Thyroid gland (tissue), 4 donors: ENCODE measurements around the gene RALGPS2. TPM values are rescaled to one million over a fixed set of nuclear protein-coding genes. Genes with fewer than 3 reads are reported as not detected.
"Not testable (repeated sequence)": the region's sequence is repeated elsewhere in the genome, so short reads cannot be mapped to it uniquely, and the experiment has no call there.

Experiments
- DNase-seq, 2 donors: peaks; one replicate each; pipeline ENCODE4 v3.0.0-alpha.2; 2019
- H3K27ac ChIP-seq, 3 donors: fragments of 200-600 bp; sonication (generic); 1 replicate in 2 of 3; 2 replicates in 1 of 3; pipeline ENCODE4 v1.5.1; 2016 to 2019; ENCODE audit warnings: mild to moderate bottlenecking in 1 of 3, moderate library complexity in 1 of 3
- H3K27me3 ChIP-seq: fragments of 200-600 bp; sonication (generic); one replicate; pipeline ENCODE4 v1.5.1; 2019
- H3K36me3 ChIP-seq, 2 donors: fragments of 200-600 bp; sonication (generic); one replicate each; pipeline ENCODE4 v1.5.1; 2016 to 2019
- H3K4me1 ChIP-seq, 2 donors: fragments of 200-600 bp; sonication (generic); one replicate each; pipeline ENCODE4 v1.5.1; 2017 to 2019
- H3K4me3 ChIP-seq, 3 donors: fragments of 200-600 bp; sonication (generic); replicated peaks in 1 of 3; 1 replicate in 2 of 3; 2 replicates in 1 of 3; pipeline ENCODE4 v1.5.1; 2016; ENCODE audit warnings: mild to moderate bottlenecking in 1 of 3
- H3K9me3 ChIP-seq: fragments of 200-600 bp; sonication (generic); one replicate; pipeline ENCODE4 v1.5.1; 2017
- CTCF ChIP-seq, 6 experiments: fragments of 200-600 bp in 3 of 6; fragments of 450-650 bp in 3 of 6; sonication (generic) in 3 of 6; IDR thresholded peaks; one replicate each; pipeline ENCODE4 v1.5.1; 2016 to 2019; ENCODE audit warnings: antibody characterized with exemption in 6 of 6, mild to moderate bottlenecking in 2 of 6, inconsistent platforms in 1 of 6, moderate library complexity in 1 of 6
- POLR2A ChIP-seq, 2 donors: fragments of 450-650 bp; IDR thresholded peaks; one replicate each; pipeline ENCODE4 v1.6.1; 2017; ENCODE audit warnings: antibody characterized with exemption in 2 of 2, mild to moderate bottlenecking in 2 of 2, moderate library complexity in 1 of 2
- WGBS, 2 donors: methylation state at CpG; one replicate each; pipeline ENCODE4 v1.1.5; 2017; 5-methylcytosine and 5-hydroxymethylcytosine counted together
- intact Hi-C: fragments of 100-400 bp; cut with DNase I; formaldehyde crosslinking; loops from one replicate; pipeline ENCODE4 v1.15.1; 2023
- total RNA-seq, 4 donors: library from RNA; depleted of rRNA; stranded (reverse); fragments of >200 nt; gene quantifications; one replicate each; pipeline ENCODE4 v1.2.3, GENCODE V29; 2016

The RALGPS2 gene
- total RNA-seq, 4 donors from 2014 or later: 15.3 to 31.4 (median 17.7) TPM

- intact Hi-C loops: no loop called here
These were observed 15.4 kb downstream of the RALGPS2 start for GRCh38 chr1:178740491-178740890.

GRCh38 chr1:178740924-178741323 is 15.9 kb downstream of the RALGPS2 start:
- H3K4me1 ChIP-seq: peaks cover 0 to 11% of the 10 kb centered on the region in 2 donors
- no peak overlapping the region for H3K27ac ChIP-seq
- 96 to 98% methylated on average over 1 of the region's 1 CpG for WGBS, 2 donors
- H3K4me3 ChIP-seq: no peak overlapping the region
- TF ChIP-seq POLR2A (IDR thresholded peaks at IDR 0.05): no peak
- no peak for TF ChIP-seq CTCF (IDR thresholded peaks at IDR 0.05)
- H3K27me3 ChIP-seq: no peaks in the 10 kb centered on the region
- H3K36me3 ChIP-seq: no peaks in the 10 kb centered on the region
- no peak for DNase-seq
- no peaks in the 10 kb centered on the region for H3K9me3 ChIP-seq
- intact Hi-C loops: no loop called here

More at GRCh38 chr1:178740491-178740890, 15.4 kb downstream of the RALGPS2 start:
- 93 to 95% methylated on average over 1 of the region's 1 CpG for WGBS, 2 donors
- Histone ChIP-seq H3K36me3 (no peaks in the 10 kb centered on the region), H3K9me3 (no peaks in the 10 kb centered on the region), H3K4me3 (no peak overlapping the region), H3K4me1 (peaks cover 0 to 11% of the 10 kb centered on the region in 2 donors), H3K27ac (no peak overlapping the region), H3K27me3 (no peaks in the 10 kb centered on the region)
- no peak for DNase-seq
- TF ChIP-seq POLR2A (IDR thresholded peaks at IDR 0.05): no peak
- TF ChIP-seq CTCF (IDR thresholded peaks at IDR 0.05): no peak

- intact Hi-C loops: no loop called here
These were observed 18.8 kb downstream of the RALGPS2 start for GRCh38 chr1:178743801-178744200.

GRCh38 chr1:178745260-178745659 is 20.2 kb downstream of the RALGPS2 start:
- Histone ChIP-seq H3K9me3 (no peaks in the 10 kb centered on the region), H3K36me3 (no peaks in the 10 kb centered on the region), H3K27me3 (no peaks in the 10 kb centered on the region), H3K4me3 (no peak overlapping the region), H3K27ac (no peak overlapping the region), H3K4me1 (no peaks in the 10 kb centered on the region)
- WGBS, 2 donors: 78 to 93% methylated on average over 2 of the region's 2 CpGs
- DNase-seq: no peak
- intact Hi-C loops: no loop called here
- TF ChIP-seq CTCF (IDR thresholded peaks at IDR 0.05): no peak
- TF ChIP-seq POLR2A (IDR thresholded peaks at IDR 0.05): no peak

More at GRCh38 chr1:178743801-178744200, 18.8 kb downstream of the RALGPS2 start:
- no peaks in the 10 kb centered on the region for H3K27me3 ChIP-seq
- peaks cover 0 to 11% of the 10 kb centered on the region in 2 donors for H3K4me1 ChIP-seq
- 65 to 67% methylated on average over 2 of the region's 2 CpGs for WGBS, 2 donors
- no peaks in the 10 kb centered on the region for H3K36me3 ChIP-seq
- no peak for DNase-seq
- no peak overlapping the region for H3K4me3 ChIP-seq
- no peak for TF ChIP-seq POLR2A (IDR thresholded peaks at IDR 0.05)
- no peak for TF ChIP-seq CTCF (IDR thresholded peaks at IDR 0.05)
- no peak overlapping the region for H3K27ac ChIP-seq
- no peaks in the 10 kb centered on the region for H3K9me3 ChIP-seq

GRCh38 chr1:178746345-178746744 is 21.3 kb downstream of the RALGPS2 start:
- Histone ChIP-seq H3K4me3 (no peak overlapping the region), H3K4me1 (no peaks in the 10 kb centered on the region), H3K36me3 (no peaks in the 10 kb centered on the region), H3K9me3 (no peaks in the 10 kb centered on the region), H3K27ac (no peak overlapping the region), H3K27me3 (no peaks in the 10 kb centered on the region)
- intact Hi-C loops: no loop called here
- no peak for DNase-seq
- 93% methylated on average over 2 of the region's 2 CpGs for WGBS, 2 donors
- TF ChIP-seq POLR2A (IDR thresholded peaks at IDR 0.05) (no peak), CTCF (IDR thresholded peaks at IDR 0.05) (no peak)

- intact Hi-C loops, H3K4me1 ChIP-seq: not testable (repeated sequence)
- WGBS, 2 donors: 92 to 99% methylated on average over 3 of the region's 3 CpGs
These were observed 22.3 kb downstream of the RALGPS2 start for GRCh38 chr1:178747361-178747760.

More at GRCh38 chr1:178747361-178747760, 22.3 kb downstream of the RALGPS2 start:
- H3K9me3 ChIP-seq, H3K27me3 ChIP-seq, H3K4me3 ChIP-seq, H3K27ac ChIP-seq, H3K36me3 ChIP-seq, DNase-seq: not testable (repeated sequence)
